Measurements from ENCODE around the gene RFTN2. TPM values are rescaled to one million over a fixed set of nuclear protein-coding genes. Genes with fewer than 3 reads are reported as not detected.

The RFTN2 gene

Small RNA genes within 50 kb of the gene (small RNA-seq; reads per million reads assigned to genes)
- not detected for gene AC020550.1

Measured in skeletal muscle satellite cell (primary cell).